OCI-LY7 (cell line): ENCODE data around the gene CRIM1. TPM values are rescaled to one million over a fixed set of nuclear protein-coding genes. Genes with fewer than 3 reads are reported as not detected.

ENCODE experiments used
- BruUV-seq: library from RNA; stranded (reverse); fragments of 400-500 nt; replicated peaks from 2 replicates; lab custom pipeline; 2021; lab: Mats Ljungman, UMichigan
- CTCF ChIA-PET: fragments of 300-600 bp; sonication (Branson Sonifier 250); formaldehyde crosslinking; loops from one replicate; lab custom pipeline; 2022; ENCODE audit warnings: antibody characterized with exemption; ENCODE audit not compliant: unreplicated experiment; lab: Charles Lee
- POLR2A ChIA-PET: fragments of 300-600 bp; sonication (Branson Sonifier 250); formaldehyde crosslinking; loops from one replicate; lab custom pipeline; 2022; ENCODE audit warnings: antibody characterized with exemption; lab: Charles Lee
- DNase-seq: peaks from one replicate; pipeline ENCODE4 v3.0.0-alpha.2; 2015; ENCODE audit warnings: low spot score
- H2AFZ ChIP-seq: fragments of 200-600 bp; sonication (generic), shearing (Covaris generic); 2 replicates; pipeline ENCODE4 v1.6.1; 2014; ENCODE audit warnings: mild to moderate bottlenecking, antibody characterized with exemption, low read length, moderate library complexity
- H3K27ac ChIP-seq: fragments of 200-600 bp; sonication (generic); 2 replicates; pipeline ENCODE4 v1.5.1; 2014; ENCODE audit warnings: mixed run types, low read depth, mild to moderate bottlenecking, moderate library complexity, low read length, inconsistent platforms; ENCODE audit not compliant: poor library complexity, severe bottlenecking
- H3K36me3 ChIP-seq: fragments of 200-600 bp; sonication (generic); 2 replicates; pipeline ENCODE4 v1.6.1; 2014; ENCODE audit warnings: mild to moderate bottlenecking, antibody characterized with exemption, low read length, moderate library complexity, mixed read lengths; ENCODE audit not compliant: insufficient read depth
- H3K4me1 ChIP-seq: fragments of 200-600 bp; sonication (generic); 2 replicates; pipeline ENCODE4 v1.5.1; 2014; ENCODE audit warnings: mild to moderate bottlenecking, low read length; ENCODE audit not compliant: insufficient read depth, poor library complexity, severe bottlenecking
- H3K4me2 ChIP-seq: fragments of 200-600 bp; sonication (generic); 2 replicates; pipeline ENCODE4 v1.6.1; 2014; ENCODE audit warnings: mild to moderate bottlenecking, low read length
- H3K4me3 ChIP-seq: fragments of 200-600 bp; sonication (generic); 2 replicates; pipeline ENCODE4 v1.5.1; 2014; ENCODE audit warnings: mild to moderate bottlenecking, low read depth, low read length; ENCODE audit not compliant: poor library complexity, severe bottlenecking
- H3K79me2 ChIP-seq: fragments of 200-600 bp; sonication (generic); 2 replicates; pipeline ENCODE4 v1.6.1; 2016; ENCODE audit warnings: low read depth, mild to moderate bottlenecking, low read length, moderate library complexity, mixed read lengths; ENCODE audit not compliant: insufficient read depth
- H3K9me2 ChIP-seq: fragments of 200-600 bp; sonication (generic); 2 replicates; pipeline ENCODE4 v1.6.1; 2016; ENCODE audit warnings: mild to moderate bottlenecking, low read length, mixed read lengths; ENCODE audit not compliant: insufficient read depth
- H3K9me3 ChIP-seq: fragments of 200-600 bp; sonication (generic); 2 replicates; pipeline ENCODE4 v1.6.1; 2014; ENCODE audit warnings: mild to moderate bottlenecking, mixed run types, low read length, mixed read lengths
- H4K20me1 ChIP-seq: fragments of 200-600 bp; sonication (generic); 2 replicates; pipeline ENCODE4 v1.6.1; 2014; ENCODE audit warnings: mild to moderate bottlenecking, antibody characterized with exemption, low read length, moderate library complexity, mixed read lengths; ENCODE audit not compliant: insufficient read depth
- CTCF ChIP-seq: fragments of 200-600 bp; sonication (generic); conservative IDR thresholded peaks from 2 replicates; pipeline ENCODE4 v1.5.1; 2014; ENCODE audit warnings: mild to moderate bottlenecking, antibody characterized with exemption, low read length, moderate library complexity, mixed read lengths
- EZH2phosphoT487 ChIP-seq: fragments of 200-600 bp; sonication (generic); IDR thresholded peaks from 2 replicates; pipeline ENCODE4 v1.6.1; 2018; ENCODE audit warnings: low read depth, borderline replicate concordance, mild to moderate bottlenecking, mixed run types, antibody characterized with exemption, low read length, moderate library complexity, mixed read lengths
- intact Hi-C: fragments of 100-400 bp; cut with micrococcal nuclease; formaldehyde crosslinking; loops from one replicate; pipeline ENCODE4 v1.10.0; 2022; ENCODE audit not compliant: unreplicated experiment
- total RNA-seq, 2 experiments: library from RNA; depleted of rRNA in 1 of 2; stranded (reverse); fragments of >200 nt in 1 of 2; shearing (Covaris generic) in 1 of 2; gene quantifications; 2 replicates each; pipeline ENCODE4 v1.2.3, GENCODE V29; 2014 to 2022

The CRIM1 gene
- total RNA-seq, 2 experiments from 2014 or later: 37.0 to 47.4 TPM

- intact Hi-C loops: no loop called here
- no peak overlapping the region for H3K4me2 ChIP-seq
Observed at GRCh38 chr2:36376992-36377738, 21.6 kb downstream of the CRIM1 start.

GRCh38 chr2:36379710-36380448, 24.3 kb downstream of the CRIM1 start:
- POLR2A ChIA-PET: no interaction called here
- 0 out of 2 replicates have a peak, but pooled peaks cover 15% of the 10 kb centered on the region for H3K79me2 ChIP-seq

More at GRCh38 chr2:36376992-36377738, 21.6 kb downstream of the CRIM1 start:
- H3K9me2 ChIP-seq: no peaks in the 10 kb centered on the region
- H3K4me1 ChIP-seq: peaks cover 9% of the 10 kb centered on the region
- no peak overlapping the region for H3K4me3 ChIP-seq
- no peak for DNase-seq
- POLR2A ChIA-PET: interaction anchor here (1.2 to 1.4 kb wide), 2 partner anchors 12 to 18 kb away, joined by 3 to 5 read pairs; no protein-coding TSS in a partner anchor
- no TSS peak for BruUV-seq
- no peaks in the 10 kb centered on the region for H3K9me3 ChIP-seq
- H3K36me3 ChIP-seq: no peaks in the 10 kb centered on the region
- H2AFZ ChIP-seq: no peak overlapping the region
- no peak overlapping the region for H3K27ac ChIP-seq
- H3K79me2 ChIP-seq: 0 out of 2 replicates have a peak, but pooled peaks cover 19% of the 10 kb centered on the region
- TF ChIP-seq EZH2phosphoT487 (no peak), CTCF (no peak)
- CTCF ChIA-PET: no interaction called here
- H4K20me1 ChIP-seq: peaks cover 18% of the 10 kb centered on the region; the same call in 1 of the 2 replicates

More at GRCh38 chr2:36379710-36380448, 24.3 kb downstream of the CRIM1 start:
- intact Hi-C loops: no loop called here
- DNase-seq: no peak
- Histone ChIP-seq H2AFZ (no peak overlapping the region), H3K4me3 (no peak overlapping the region), H3K9me3 (no peaks in the 10 kb centered on the region), H3K36me3 (no peaks in the 10 kb centered on the region), H3K9me2 (no peaks in the 10 kb centered on the region), H4K20me1 (peaks cover 9% of the 10 kb centered on the region; the same call in 1 of the 2 replicates), H3K27ac (no peak overlapping the region), H3K4me2 (no peak overlapping the region), H3K4me1 (peaks cover 9% of the 10 kb centered on the region)
- CTCF ChIA-PET: no interaction called here
- BruUV-seq: no TSS peak
- no peak for TF ChIP-seq CTCF
- no peak for TF ChIP-seq EZH2phosphoT487
